Forelimb muscle (tissue), 1 donor: ENCODE results near the gene RIPK4. TPM values are rescaled to one million over a fixed set of nuclear protein-coding genes. Genes with fewer than 3 reads are reported as not detected.

Experiments
- DNase-seq: peaks from one replicate; pipeline ENCODE4 v3.0.0-alpha.2; 2013; ENCODE audit warnings: low read depth
- polyA plus RNA-seq: library from polyadenylated mRNA; unstranded; fragments of 120-200 nt; gene quantifications from one replicate; pipeline ENCODE4 v1.2.1, GENCODE V29; 2013; ENCODE audit not compliant: insufficient read length

Gene RIPK4
- polyA plus RNA-seq, 1 donor: 0.15 TPM

- DNase-seq: no peak
Observed at GRCh38 chr21:41769111-41769510, 2.3 kb upstream of the RIPK4 start.

GRCh38 chr21:41768437-41769042 lies 1.7 kb upstream of the RIPK4 start:
- no peak for DNase-seq

GRCh38 chr21:41767606-41768436 lies 969 bp upstream of the RIPK4 start:
- no peak for DNase-seq

- DNase-seq: no peak
Observed at GRCh38 chr21:41765973-41766882, 624 bp downstream of the RIPK4 start.

GRCh38 chr21:41765420-41765821 lies 1.4 kb downstream of the RIPK4 start:
- DNase-seq: no peak

GRCh38 chr21:41764558-41765419 lies 2.1 kb downstream of the RIPK4 start:
- no peak for DNase-seq

GRCh38 chr21:41763996-41764395 lies 2.9 kb downstream of the RIPK4 start:
- no peak for DNase-seq

GRCh38 chr21:41763398-41763931 lies 3.4 kb downstream of the RIPK4 start:
- DNase-seq: no peak

GRCh38 chr21:41762753-41763152 lies 4.1 kb downstream of the RIPK4 start:
- DNase-seq: no peak

- DNase-seq: no peak
Observed at GRCh38 chr21:41761934-41762635, 4.8 kb downstream of the RIPK4 start.

GRCh38 chr21:41761211-41761933 lies 5.5 kb downstream of the RIPK4 start:
- DNase-seq: no peak

- no peak for DNase-seq
Observed at GRCh38 chr21:41760411-41760810, 6.4 kb downstream of the RIPK4 start.

GRCh38 chr21:41759926-41760325 lies 6.9 kb downstream of the RIPK4 start:
- no peak for DNase-seq

GRCh38 chr21:41759214-41759840 lies 7.5 kb downstream of the RIPK4 start:
- no peak for DNase-seq

- DNase-seq: no peak
Observed at GRCh38 chr21:41758550-41758949, 8.3 kb downstream of the RIPK4 start.

- DNase-seq: no peak
Observed at GRCh38 chr21:41755934-41756773, 10.7 kb downstream of the RIPK4 start.

GRCh38 chr21:41755258-41755933 lies 11.5 kb downstream of the RIPK4 start:
- DNase-seq: no peak

GRCh38 chr21:41754479-41754891 lies 12.4 kb downstream of the RIPK4 start:
- DNase-seq: no peak
